ENCODE data around the gene DPYSL3.

GRCh38 chr5:147482706-147483180 lies 27.1 kb downstream of the DPYSL3 start:
- TF ChIP-seq, protein P1, sequence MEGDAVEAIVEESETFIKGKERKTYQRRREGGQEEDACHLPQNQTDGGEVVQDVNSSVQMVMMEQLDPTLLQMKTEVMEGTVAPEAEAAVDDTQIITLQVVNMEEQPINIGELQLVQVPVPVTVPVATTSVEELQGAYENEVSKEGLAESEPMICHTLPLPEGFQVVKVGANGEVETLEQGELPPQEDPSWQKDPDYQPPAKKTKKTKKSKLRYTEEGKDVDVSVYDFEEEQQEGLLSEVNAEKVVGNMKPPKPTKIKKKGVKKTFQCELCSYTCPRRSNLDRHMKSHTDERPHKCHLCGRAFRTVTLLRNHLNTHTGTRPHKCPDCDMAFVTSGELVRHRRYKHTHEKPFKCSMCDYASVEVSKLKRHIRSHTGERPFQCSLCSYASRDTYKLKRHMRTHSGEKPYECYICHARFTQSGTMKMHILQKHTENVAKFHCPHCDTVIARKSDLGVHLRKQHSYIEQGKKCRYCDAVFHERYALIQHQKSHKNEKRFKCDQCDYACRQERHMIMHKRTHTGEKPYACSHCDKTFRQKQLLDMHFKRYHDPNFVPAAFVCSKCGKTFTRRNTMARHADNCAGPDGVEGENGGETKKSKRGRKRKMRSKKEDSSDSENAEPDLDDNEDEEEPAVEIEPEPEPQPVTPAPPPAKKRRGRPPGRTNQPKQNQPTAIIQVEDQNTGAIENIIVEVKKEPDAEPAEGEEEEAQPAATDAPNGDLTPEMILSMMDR (IDR thresholded peaks at IDR 0.05; ENCODE audit: low read depth, low read length) = no peak
- TF ChIP-seq POLR2A (IDR thresholded peaks at IDR 0.05; ENCODE audit: extremely low read depth, insufficient read length) = no peak
- no peak for TF ChIP-seq MAX (IDR thresholded peaks at IDR 0.05; ENCODE audit: low read depth, low read length)
- TF ChIP-seq MYC (IDR thresholded peaks at IDR 0.05; ENCODE audit: low read depth, low read length) = no peak

All from NB4 (cell line).